Right lobe of liver (tissue), 6 donors: ENCODE measurements around the gene MACROH2A1. TPM values are rescaled to one million over a fixed set of nuclear protein-coding genes. Genes with fewer than 3 reads are reported as not detected.

Experiments
- ATAC-seq, 4 donors: fragments of 200-7000 bp; cut with Tn5 transposase; one replicate each; pipeline ENCODE4 v1.9.1; 2020; ENCODE audit warnings: mild to moderate bottlenecking in 4 of 4, moderate library complexity in 4 of 4
- DNase-seq, 3 donors: peaks; one replicate each; pipeline ENCODE4 v3.0.0-alpha.2; 2020
- H3K27ac ChIP-seq, 3 donors: fragments of 200-600 bp; one replicate each; pipeline ENCODE4 v1.8.0; 2022
- H3K27me3 ChIP-seq, 2 donors: fragments of 200-600 bp; one replicate each; pipeline ENCODE4 v1.8.0; 2022
- H3K36me3 ChIP-seq, 4 donors: fragments of 200-600 bp; sonication (generic) in 1 of 4; one replicate each; pipeline versions ENCODE4 v1.5.1 to v1.8.0; 2017 to 2022; ENCODE audit warnings: control low read depth in 1 of 4
- H3K4me1 ChIP-seq, 4 donors: fragments of 200-600 bp; sonication (generic) in 1 of 4; one replicate each; pipeline versions ENCODE4 v1.5.1 to v1.8.0; 2017 to 2022; ENCODE audit warnings: control low read depth in 1 of 4
- H3K4me3 ChIP-seq, 3 donors: fragments of 200-600 bp; one replicate each; pipeline ENCODE4 v1.8.0; 2022
- H3K9me3 ChIP-seq, 4 donors: fragments of 200-600 bp; sonication (generic) in 1 of 4; one replicate each; pipeline versions ENCODE4 v1.5.1 to v1.8.0; 2017 to 2022; ENCODE audit warnings: control low read depth in 1 of 4
- CTCF ChIP-seq, 4 donors: fragments of 200-600 bp in 3 of 4; fragments of 450-650 bp in 1 of 4; IDR thresholded peaks; one replicate each; pipeline versions ENCODE4 v1.5.1 to v1.8.0; 2016 to 2022; ENCODE audit warnings: antibody characterized with exemption in 4 of 4, mild to moderate bottlenecking in 2 of 4
- POLR2A ChIP-seq: fragments of 450-650 bp; IDR thresholded peaks from one replicate; pipeline ENCODE4 v1.6.1; 2017; ENCODE audit warnings: antibody characterized with exemption, mild to moderate bottlenecking
- WGBS: methylation state at CpG from one replicate; pipeline ENCODE4 v1.1.6; 2018; ENCODE audit warnings: low coverage, low lambda C conversion rate; ENCODE audit not compliant: insufficient coverage; ENCODE audit errors: missing lambda C conversion rate; 5-methylcytosine and 5-hydroxymethylcytosine counted together
- intact Hi-C, 2 donors: fragments of 100-400 bp; cut with DNase I; formaldehyde crosslinking; loops; one replicate each; pipeline versions ENCODE4 v1.11.2 to v1.14.1; 2022
- total RNA-seq, 6 experiments: library from RNA; depleted of rRNA in 2 of 6; stranded (reverse); fragments of >200 nt in 2 of 6; fragmentation: NEBNext Ultra II Directional in 3 of 6; extraction: Animal tissue kit (Norgen Biotek cat#: 25700) in 3 of 6; gene quantifications; one replicate each; pipeline versions ENCODE4 v1.1.0 to v1.2.4, GENCODE V29; 2016 to 2023
- donor health status: DM: no; HTN: yes; CAD: no.
- donor health status: DM: no; HTN: no; CAD: no.
- donor health status: DM: no; HTN: no; CAD: no.
- donor health status: DM: no; HTN: yes; CAD: no.
- donor health status: DM: no; HTN: yes; CAD: no.

MACROH2A1 gene
- total RNA-seq, 6 experiments from 2014 or later = 40.0 to 113 (median 51.6) TPM

- DNase-seq = no peak
- Histone ChIP-seq H3K27me3 (no peaks in the 10 kb centered on the region), H3K27ac (no peak overlapping the region), H3K4me1 (peaks cover 0 to 28% (median 6%) of the 10 kb centered on the region in 4 donors), H3K9me3 (no peaks in the 10 kb centered on the region), H3K4me3 (no peak overlapping the region), H3K36me3 (no peaks in the 10 kb centered on the region)
- 92% methylated on average over 2 of the region's 4 CpGs for WGBS
- no peak for TF ChIP-seq POLR2A
- ATAC-seq = no peak
- intact Hi-C loops = no loop called here
Measured at GRCh38 chr5:135396459-135397055, 2.5 kb downstream of the MACROH2A1 start.

GRCh38 chr5:135395866-135396265 lies 3.2 kb downstream of the MACROH2A1 start:
- Histone ChIP-seq H3K4me3 (no peak overlapping the region), H3K27ac (no peak overlapping the region), H3K27me3 (no peaks in the 10 kb centered on the region), H3K9me3 (no peaks in the 10 kb centered on the region), H3K4me1 (peaks cover 0 to 28% (median 6%) of the 10 kb centered on the region in 4 donors), H3K36me3 (no peaks in the 10 kb centered on the region)
- WGBS = 80% methylated on average over 4 of the region's 4 CpGs
- intact Hi-C loops = no loop called here
- DNase-seq (no peak), ATAC-seq (no peak)
- TF ChIP-seq POLR2A (peak; percentile 22), CTCF (IDR thresholded peaks at IDR 0.05) (no peak)

GRCh38 chr5:135395451-135395850 lies 3.6 kb downstream of the MACROH2A1 start:
- no peaks in the 10 kb centered on the region for H3K27me3 ChIP-seq
- H3K9me3 ChIP-seq = no peaks in the 10 kb centered on the region
- DNase-seq (no peak), ATAC-seq (no peak)
- no peak overlapping the region for H3K27ac ChIP-seq
- intact Hi-C loops = no loop called here
- no peak overlapping the region for H3K4me3 ChIP-seq
- H3K4me1 ChIP-seq = peaks cover 0 to 28% (median 6%) of the 10 kb centered on the region in 4 donors
- no peaks in the 10 kb centered on the region for H3K36me3 ChIP-seq
- no peak for TF ChIP-seq CTCF (IDR thresholded peaks at IDR 0.05)
- TF ChIP-seq POLR2A = no peak
- WGBS = 38% methylated on average over 4 of the region's 5 CpGs

- no peak overlapping the region for H3K27ac ChIP-seq
- H3K4me3 ChIP-seq = no peak overlapping the region
- ATAC-seq (no peak), DNase-seq (no peak)
- H3K36me3 ChIP-seq = peaks cover 0 to under 1% (median 0%) of the 10 kb centered on the region in 4 donors
- no peaks in the 10 kb centered on the region for H3K27me3 ChIP-seq
- H3K4me1 ChIP-seq = peaks cover 0 to 28% (median 6%) of the 10 kb centered on the region in 4 donors
- intact Hi-C loops = no loop called here
- WGBS = no CpG with 5 or more reads among the region's 1 CpG
- no peaks in the 10 kb centered on the region for H3K9me3 ChIP-seq
- TF ChIP-seq CTCF (IDR thresholded peaks at IDR 0.05) = no peak
- no peak for TF ChIP-seq POLR2A
Measured at GRCh38 chr5:135394095-135394494, 4.9 kb downstream of the MACROH2A1 start.

- intact Hi-C loops = no loop called here
- TF ChIP-seq CTCF (IDR thresholded peaks at IDR 0.05) (no peak), POLR2A (no peak)
- peaks cover 0 to 4% (median 0%) of the 10 kb centered on the region in 4 donors for H3K36me3 ChIP-seq
- ATAC-seq (no peak), DNase-seq (no peak)
- 89% methylated on average over 3 of the region's 3 CpGs for WGBS
- no peaks in the 10 kb centered on the region for H3K27me3 ChIP-seq
- H3K4me3 ChIP-seq = no peak overlapping the region
- peaks cover 0 to 28% (median 6%) of the 10 kb centered on the region in 4 donors for H3K4me1 ChIP-seq
- H3K9me3 ChIP-seq = no peaks in the 10 kb centered on the region
- peak overlapping the region in 1 of 3 donors; percentile 18 for H3K27ac ChIP-seq
Measured at GRCh38 chr5:135393691-135394090, 5.3 kb downstream of the MACROH2A1 start.
